ENCODE results near the gene RNF150. TPM values are rescaled to one million over a fixed set of nuclear protein-coding genes. Genes with fewer than 3 reads are reported as not detected.

The RNF150 gene
- polyA plus RNA-seq, 3 donors, result 0.82 to 12.4 (median 3.0) TPM

DNA sequence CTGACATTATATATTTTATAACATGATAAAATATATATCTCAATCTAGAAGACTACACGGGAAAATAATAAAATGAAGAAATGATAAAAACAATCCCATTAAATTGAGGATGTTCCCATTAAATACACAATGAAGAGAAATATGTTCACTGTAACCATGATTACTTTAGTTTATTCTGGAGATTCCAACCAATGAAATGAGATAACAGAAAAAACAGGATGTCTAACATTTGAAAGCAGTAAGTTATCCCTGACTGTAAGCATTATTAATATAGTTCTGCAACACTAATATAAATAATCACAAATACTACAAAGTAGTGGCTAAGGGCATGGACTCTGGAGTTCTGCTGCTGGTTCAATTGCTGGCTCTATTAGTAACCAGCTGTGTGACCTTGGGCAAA lies 169.4 kb downstream of the RNF150 start:
- WGBS, 3 donors, result 93 to 100% (median 99%) methylated on average over 1 of the region's 1 CpG
- no peak overlapping the region for H3K27ac ChIP-seq (ENCODE audit: low read depth, low read length)

DNA sequence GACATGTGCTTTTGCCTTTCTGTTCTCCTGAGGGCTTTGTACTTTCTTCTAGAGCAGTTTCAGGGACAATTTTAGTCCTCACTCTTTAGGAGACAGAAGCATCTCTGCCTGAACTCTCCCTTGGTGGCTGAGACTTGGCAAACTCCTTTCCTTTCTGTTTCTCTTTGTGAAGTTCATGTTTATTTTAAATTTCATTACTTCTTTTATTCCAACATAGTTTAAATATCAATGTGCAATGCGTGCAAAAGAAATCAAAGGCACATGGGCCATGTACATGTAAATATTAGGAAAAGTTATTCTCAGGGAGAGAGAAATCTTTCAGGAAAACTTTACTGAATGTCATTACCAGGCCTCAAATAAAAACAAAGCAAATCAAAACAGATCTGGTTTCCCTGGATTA lies 177.6 kb downstream of the RNF150 start:
- 60 to 82% (median 73%) methylated on average over 1 of the region's 1 CpG for WGBS, 3 donors
- no peak overlapping the region for H3K27ac ChIP-seq (ENCODE audit: low read depth, low read length)

- 83 to 93% (median 89%) methylated on average over 3 of the region's 3 CpGs for WGBS, 3 donors
- no peak overlapping the region for H3K27ac ChIP-seq (ENCODE audit: low read depth, low read length)
Measured at GRCh38 chr4:140952717-140953116, 180.6 kb downstream of the RNF150 start.

- no peak overlapping the region for H3K27ac ChIP-seq (ENCODE audit: low read depth, low read length)
- WGBS, 3 donors, result 76 to 83% (median 82%) methylated on average over 7 of the region's 7 CpGs
Measured at GRCh38 chr4:140947506-140947905, 185.8 kb downstream of the RNF150 start.

- no peak overlapping the region for H3K27ac ChIP-seq (ENCODE audit: low read depth, low read length)
- 62 to 74% (median 73%) methylated on average over 2 of the region's 2 CpGs for WGBS, 3 donors
Measured at GRCh38 chr4:140945106-140945505, 188.2 kb downstream of the RNF150 start.

- no peak overlapping the region for H3K27ac ChIP-seq (ENCODE audit: low read depth, low read length)
- WGBS, 3 donors, result 49 to 69% (median 50%) methylated on average over 2 of the region's 2 CpGs
Measured at GRCh38 chr4:140944572-140944971, 188.7 kb downstream of the RNF150 start.

DNA sequence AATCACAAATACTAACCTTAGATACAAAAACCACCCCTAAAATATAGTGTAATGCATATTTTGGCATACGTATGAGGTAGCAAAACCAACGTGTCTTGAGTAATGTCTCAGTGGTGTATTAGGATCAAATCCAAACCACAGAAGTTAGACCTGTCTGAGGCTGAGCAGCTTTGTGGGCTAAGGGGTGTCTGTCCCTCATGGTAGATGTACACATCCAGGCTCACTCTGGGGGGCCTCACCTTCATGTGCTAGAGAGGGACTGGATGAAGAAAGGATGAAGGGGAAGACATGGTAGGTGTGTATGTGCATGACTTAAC lies 189.1 kb downstream of the RNF150 start:
- WGBS, 3 donors, result 31 to 81% (median 57%) methylated on average over 2 of the region's 2 CpGs
- no peak overlapping the region for H3K27ac ChIP-seq (ENCODE audit: low read depth, low read length)

GRCh38 chr4:140943486-140944198 lies 189.6 kb downstream of the RNF150 start:
- no peak overlapping the region for H3K27ac ChIP-seq (ENCODE audit: low read depth, low read length)
- 40 to 64% (median 49%) methylated on average over 3 of the region's 3 CpGs for WGBS, 3 donors

GRCh38 chr4:140940589-140940988 lies 192.7 kb downstream of the RNF150 start:
- 89 to 93% (median 89%) methylated on average over 2 of the region's 2 CpGs for WGBS, 3 donors
- H3K27ac ChIP-seq (ENCODE audit: low read depth, low read length), result no peak overlapping the region

DNA sequence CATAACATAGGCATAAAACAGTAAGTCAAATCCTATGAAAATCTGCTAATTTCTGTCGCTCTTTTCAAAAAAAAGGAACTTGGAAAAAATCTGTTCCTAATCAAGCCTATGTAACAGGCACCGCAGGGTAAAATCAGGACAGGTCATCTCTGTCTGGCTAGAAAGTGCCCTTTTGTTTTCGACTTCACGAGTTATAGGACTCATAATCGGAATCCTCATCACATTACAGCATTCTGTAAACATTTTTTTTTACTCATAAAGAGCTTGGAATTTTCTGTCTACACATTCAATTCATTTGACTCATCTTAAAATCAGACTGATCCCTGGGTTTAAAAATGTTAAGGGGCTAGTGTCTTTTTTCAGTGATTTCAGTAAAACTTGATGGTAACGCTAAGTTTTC lies 195.4 kb downstream of the RNF150 start:
- no peak overlapping the region for H3K27ac ChIP-seq (ENCODE audit: low read depth, low read length)
- whole genome bisulfite sequencing, 3 donors, result 79 to 86% (median 80%) methylated on average over 6 of the region's 6 CpGs

DNA sequence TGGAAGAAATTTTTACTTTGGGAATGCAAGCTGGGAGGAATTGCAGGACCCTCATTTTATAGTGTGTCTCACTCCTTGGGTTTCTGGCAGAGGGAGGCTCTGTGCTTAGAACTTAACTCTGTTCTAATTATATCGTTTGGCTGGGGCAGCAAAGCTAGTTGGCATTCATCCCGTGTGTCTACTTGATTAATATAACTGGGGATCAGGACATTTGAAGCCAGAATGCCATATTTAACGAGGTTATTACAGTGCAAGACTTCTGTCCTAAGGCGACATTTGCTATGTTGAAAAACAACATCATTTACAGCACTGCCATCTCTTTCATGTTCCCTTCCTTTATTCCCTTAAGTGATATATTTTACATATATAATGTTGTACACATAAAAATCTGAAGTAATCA lies 198.0 kb downstream of the RNF150 start:
- 7 to 21% (median 12%) methylated on average over 4 of the region's 4 CpGs for WGBS, 3 donors
- H3K27ac ChIP-seq (ENCODE audit: low read depth, low read length), result no peak overlapping the region

DNA sequence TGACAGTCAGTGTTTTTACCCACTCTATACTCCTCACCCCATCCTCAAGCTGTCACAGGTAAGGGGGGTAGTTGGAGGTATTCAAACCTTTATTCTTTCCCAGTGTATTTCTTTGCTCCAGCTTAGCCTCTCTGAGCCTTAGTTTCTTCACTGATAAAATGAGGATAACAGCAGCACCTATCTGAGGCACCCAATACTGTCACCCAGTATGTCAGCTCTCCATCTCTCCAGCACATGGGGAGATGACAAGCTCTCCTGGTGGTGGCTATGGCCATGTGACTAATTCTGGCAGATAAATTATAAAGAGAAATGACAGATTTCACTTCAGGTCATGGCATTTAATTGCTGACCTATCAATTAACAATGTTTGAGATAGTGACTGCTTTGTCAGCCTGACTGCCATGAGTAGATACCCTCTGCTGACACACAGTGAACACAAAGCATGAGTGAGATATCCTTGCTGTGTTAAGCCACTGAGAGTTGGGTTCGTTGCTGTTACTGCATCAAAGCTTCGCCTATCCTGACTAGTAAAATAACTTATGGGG lies 200.7 kb downstream of the RNF150 start:
- no peak overlapping the region for H3K27ac ChIP-seq (ENCODE audit: low read depth, low read length)
- WGBS, 3 donors, result 91 to 95% (median 94%) methylated on average over 2 of the region's 2 CpGs

GRCh38 chr4:140931911-140932310 lies 201.4 kb downstream of the RNF150 start:
- H3K27ac ChIP-seq (ENCODE audit: low read depth, low read length), result no peak overlapping the region
- 51 to 70% (median 60%) methylated on average over 2 of the region's 2 CpGs for whole genome bisulfite sequencing, 3 donors

DNA sequence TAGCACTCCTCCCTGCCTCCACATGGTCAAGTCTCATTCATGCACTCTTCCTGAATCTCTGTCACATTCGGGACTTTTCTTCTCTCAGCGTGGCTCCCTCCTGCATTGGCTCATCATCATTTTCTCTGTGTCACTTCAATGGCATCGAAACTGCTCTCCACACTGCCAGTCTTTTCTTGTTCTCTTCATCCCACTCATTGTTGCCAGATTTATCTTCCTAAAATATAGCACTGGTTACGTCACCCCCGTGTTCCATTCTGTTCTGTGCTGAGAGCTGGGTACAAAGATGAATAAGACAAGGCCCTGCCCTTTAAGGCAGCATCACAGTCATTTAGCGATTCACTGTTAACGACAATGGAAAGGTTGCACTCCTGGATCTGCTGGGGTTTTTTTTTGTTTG lies 202.7 kb downstream of the RNF150 start:
- WGBS, 3 donors, result 84 to 86% (median 85%) methylated on average over 7 of the region's 7 CpGs
- H3K27ac ChIP-seq (ENCODE audit: low read depth, low read length), result no peak overlapping the region

DNA sequence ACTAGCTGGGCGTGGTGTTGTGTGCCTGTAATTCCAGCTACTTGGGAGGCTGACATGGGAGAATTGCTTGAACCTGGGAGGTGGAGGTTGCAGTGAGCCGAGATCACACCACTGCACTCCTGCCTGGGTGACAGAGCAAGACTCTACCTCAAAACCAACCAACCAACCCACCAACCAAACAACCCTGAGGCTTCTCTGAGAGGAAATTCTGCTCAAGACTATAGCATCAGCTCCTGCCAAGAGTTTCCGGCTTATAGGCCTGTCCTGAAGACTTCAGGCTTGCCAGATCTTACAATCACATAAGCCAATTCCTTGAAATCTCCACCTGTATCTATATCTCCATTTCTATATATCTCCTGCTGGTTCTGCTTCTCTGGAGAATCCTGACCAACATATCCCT lies 203.3 kb downstream of the RNF150 start:
- WGBS, 3 donors, result 76 to 100% (median 83%) methylated on average over 3 of the region's 3 CpGs
- no peak overlapping the region for H3K27ac ChIP-seq (ENCODE audit: low read depth, low read length)

GRCh38 chr4:140928880-140929279 lies 204.4 kb downstream of the RNF150 start:
- 41 to 52% (median 44%) methylated on average over 3 of the region's 3 CpGs for WGBS, 3 donors
- no peak overlapping the region for H3K27ac ChIP-seq (ENCODE audit: low read depth, low read length)

DNA sequence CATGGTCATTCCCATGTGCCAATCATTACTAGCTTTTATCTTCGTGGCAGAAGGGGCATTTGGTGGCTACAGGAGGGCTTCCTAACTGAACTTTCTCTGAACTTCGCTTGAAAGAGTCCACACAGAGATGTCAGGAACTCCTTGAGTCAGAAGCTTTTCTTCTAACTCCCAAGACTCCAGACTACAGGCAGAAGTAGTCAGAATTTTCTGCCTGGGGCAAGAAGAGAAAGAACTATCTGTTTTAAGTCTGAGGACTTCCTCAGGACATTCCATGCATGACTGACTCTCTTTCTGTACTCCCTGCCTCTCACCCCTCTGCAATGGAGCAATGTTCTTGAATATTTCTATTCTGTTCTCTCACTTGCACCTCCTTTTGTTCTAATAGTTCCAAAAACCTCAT lies 206.6 kb downstream of the RNF150 start:
- no peak overlapping the region for H3K27ac ChIP-seq (ENCODE audit: low read depth, low read length)
- 62 to 78% (median 74%) methylated on average over 2 of the region's 2 CpGs for WGBS, 3 donors

GRCh38 chr4:140925417-140925816 lies 207.9 kb downstream of the RNF150 start:
- no peak overlapping the region for H3K27ac ChIP-seq (ENCODE audit: low read depth, low read length)
- WGBS, 3 donors, result 83 to 91% (median 83%) methylated on average over 6 of the region's 6 CpGs

GRCh38 chr4:140924761-140925392 lies 208.4 kb downstream of the RNF150 start:
- H3K27ac ChIP-seq (ENCODE audit: low read depth, low read length), result no peak overlapping the region
- 54 to 71% (median 64%) methylated on average over 3 of the region's 3 CpGs for WGBS, 3 donors

Measured in adipose tissue (tissue), 3 donors.